Neural crest cell (in vitro differentiated cells): ENCODE data around the gene ARHGAP4. TPM values are rescaled to one million over a fixed set of nuclear protein-coding genes. Genes with fewer than 3 reads are reported as not detected.

Experiments
- DNase-seq: peaks from one replicate; pipeline ENCODE4 v3.0.0; 2021; ENCODE audit warnings: low read depth, mixed read lengths, low spot score
- H3K27ac Mint-ChIP-seq: one replicate; pipeline ENCODE4 v1.8.0; 2021; ENCODE audit warnings: mild to moderate bottlenecking, mixed read lengths; ENCODE audit not compliant: unreplicated experiment
- H3K27me3 Mint-ChIP-seq: 2 replicates; pipeline ENCODE4 v1.8.0; 2021; ENCODE audit warnings: low read depth, mild to moderate bottlenecking, mixed read lengths
- H3K36me3 Mint-ChIP-seq: 2 replicates; pipeline ENCODE4 v1.8.0; 2021; ENCODE audit warnings: low read depth, mild to moderate bottlenecking, mixed read lengths
- H3K4me1 Mint-ChIP-seq: 2 replicates; pipeline ENCODE4 v1.8.0; 2021; ENCODE audit warnings: mixed read lengths
- H3K4me3 Mint-ChIP-seq: one replicate; pipeline ENCODE4 v1.8.0; 2021; ENCODE audit warnings: mild to moderate bottlenecking, mixed read lengths
- H3K9me3 Mint-ChIP-seq: 2 replicates; pipeline ENCODE4 v1.8.0; 2021; ENCODE audit warnings: mixed read lengths
- long read RNA-seq: library from polyadenylated mRNA; unstranded; transcript quantifications from one replicate; pipeline ENCODE4 v2.0.0, GENCODE V29; 2020
- total RNA-seq: library from RNA; stranded (reverse); gene quantifications from 2 replicates; pipeline ENCODE4 v1.2.1, GENCODE V29; 2021
- TF ChIP-seq, protein P1 (sequence below): fragments of 200-600 bp; sonication (generic); conservative IDR thresholded peaks from 2 replicates; pipeline ENCODE4 v1.5.0; 2021; ENCODE audit warnings: antibody characterized with exemption, mild to moderate bottlenecking

The ARHGAP4 gene
- 10.2 and 10.7 TPM in 2 replicates for total RNA-seq
- long read RNA-seq, partial matches to known transcripts = 1 of 1 reads
- long read RNA-seq, other reads (novel, unspliced or antisense) = 0 of 1 reads

DNA sequence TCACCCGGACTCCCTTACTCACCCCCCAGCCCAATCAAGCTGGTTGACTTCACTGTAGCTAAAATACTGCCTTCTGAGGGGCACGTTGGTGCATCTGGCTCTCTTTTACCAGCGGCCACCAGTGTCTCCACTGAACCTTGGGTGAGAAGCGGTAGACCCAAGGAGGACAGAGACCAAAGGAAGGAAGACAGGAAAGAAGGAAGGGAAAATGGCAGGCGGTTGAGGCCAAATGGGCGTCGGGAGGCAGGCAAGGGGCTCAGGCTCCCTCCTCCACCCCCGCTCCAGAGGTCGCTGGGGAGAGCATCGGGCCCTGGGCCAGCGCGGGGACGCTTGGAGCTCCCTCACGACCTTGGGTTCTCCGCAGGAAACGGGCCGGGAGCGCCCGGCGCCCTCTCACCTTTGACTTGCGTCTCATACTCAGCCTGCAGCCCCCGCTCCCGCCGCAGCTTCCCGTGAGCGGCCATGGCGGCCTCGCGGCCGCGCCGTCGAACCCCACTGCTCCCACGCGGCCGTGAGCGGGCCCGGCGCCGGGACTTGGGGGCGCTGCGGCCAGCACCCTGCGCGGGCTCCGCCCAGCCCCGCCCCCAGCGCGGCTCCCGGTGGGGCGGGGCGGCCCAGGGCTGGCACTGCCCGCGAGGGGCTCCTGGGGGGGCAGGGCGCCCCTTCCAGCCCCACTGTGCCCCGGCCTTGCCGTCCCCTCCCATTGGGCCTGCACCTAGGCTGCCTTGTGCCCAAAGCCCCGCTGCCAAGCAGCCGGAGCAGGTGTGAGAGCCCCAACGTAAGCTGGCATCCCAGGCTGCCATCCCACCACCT lies at the start of gene ARHGAP4:
Gene ARHGAP4 (minus strand): TSS at position 526 of the 813 bp plus-strand sequence. CDS start 62 bp downstream, at position 464.
- peak within 1 kb of the TSS; percentile 12 for H3K27ac Mint-ChIP-seq
- H3K4me3 Mint-ChIP-seq = peak within 1 kb of the TSS; percentile 91
- no peaks in the 10 kb centered on the region for H3K9me3 Mint-ChIP-seq
- peaks cover 6% of the 10 kb centered on the region for H3K27me3 Mint-ChIP-seq
- TF ChIP-seq, protein P1, sequence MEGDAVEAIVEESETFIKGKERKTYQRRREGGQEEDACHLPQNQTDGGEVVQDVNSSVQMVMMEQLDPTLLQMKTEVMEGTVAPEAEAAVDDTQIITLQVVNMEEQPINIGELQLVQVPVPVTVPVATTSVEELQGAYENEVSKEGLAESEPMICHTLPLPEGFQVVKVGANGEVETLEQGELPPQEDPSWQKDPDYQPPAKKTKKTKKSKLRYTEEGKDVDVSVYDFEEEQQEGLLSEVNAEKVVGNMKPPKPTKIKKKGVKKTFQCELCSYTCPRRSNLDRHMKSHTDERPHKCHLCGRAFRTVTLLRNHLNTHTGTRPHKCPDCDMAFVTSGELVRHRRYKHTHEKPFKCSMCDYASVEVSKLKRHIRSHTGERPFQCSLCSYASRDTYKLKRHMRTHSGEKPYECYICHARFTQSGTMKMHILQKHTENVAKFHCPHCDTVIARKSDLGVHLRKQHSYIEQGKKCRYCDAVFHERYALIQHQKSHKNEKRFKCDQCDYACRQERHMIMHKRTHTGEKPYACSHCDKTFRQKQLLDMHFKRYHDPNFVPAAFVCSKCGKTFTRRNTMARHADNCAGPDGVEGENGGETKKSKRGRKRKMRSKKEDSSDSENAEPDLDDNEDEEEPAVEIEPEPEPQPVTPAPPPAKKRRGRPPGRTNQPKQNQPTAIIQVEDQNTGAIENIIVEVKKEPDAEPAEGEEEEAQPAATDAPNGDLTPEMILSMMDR = no peak
- DNase-seq = no peak
- H3K4me1 Mint-ChIP-seq = peaks cover 36% of the 10 kb centered on the region
- H3K36me3 Mint-ChIP-seq = peaks cover 5% of the 10 kb centered on the region

DNA sequence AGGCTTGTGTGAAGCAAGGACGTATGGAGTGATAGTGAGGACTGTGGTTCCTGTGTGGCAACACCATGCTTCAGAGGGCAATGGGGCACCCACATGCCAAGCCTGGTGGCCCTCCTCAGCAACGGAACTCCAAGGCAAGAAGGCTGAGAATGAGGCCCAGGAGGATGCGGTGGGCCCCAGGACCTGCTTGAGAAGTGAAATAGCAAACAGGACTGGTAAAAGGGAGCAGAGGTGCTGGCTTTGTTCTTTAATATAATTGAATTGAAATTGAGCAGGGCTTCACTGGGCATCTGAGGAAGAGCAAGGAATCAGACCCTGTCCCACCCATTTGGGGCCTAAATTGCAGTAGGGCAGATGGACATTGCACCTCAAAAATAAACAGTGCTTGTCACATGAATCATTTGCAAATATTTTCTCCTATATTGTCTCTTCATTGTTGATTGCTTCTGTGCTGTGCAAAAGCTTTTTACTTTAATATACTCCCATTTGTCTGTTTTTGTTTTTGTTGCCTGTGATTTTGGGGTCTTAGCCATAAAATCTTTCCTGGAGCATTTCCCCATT lies 48.7 kb upstream of the ARHGAP4 start:
- Mint-ChIP-seq H3K27ac (no peak overlapping the region), H3K9me3 (no peaks in the 10 kb centered on the region), H3K36me3 (peaks cover 2% of the 10 kb centered on the region), H3K4me3 (peak overlapping the region; percentile 92), H3K4me1 (peaks cover 24% of the 10 kb centered on the region), H3K27me3 (no peaks in the 10 kb centered on the region)
- TF ChIP-seq, protein P1 = no peak
- DNase-seq = no peak

DNA sequence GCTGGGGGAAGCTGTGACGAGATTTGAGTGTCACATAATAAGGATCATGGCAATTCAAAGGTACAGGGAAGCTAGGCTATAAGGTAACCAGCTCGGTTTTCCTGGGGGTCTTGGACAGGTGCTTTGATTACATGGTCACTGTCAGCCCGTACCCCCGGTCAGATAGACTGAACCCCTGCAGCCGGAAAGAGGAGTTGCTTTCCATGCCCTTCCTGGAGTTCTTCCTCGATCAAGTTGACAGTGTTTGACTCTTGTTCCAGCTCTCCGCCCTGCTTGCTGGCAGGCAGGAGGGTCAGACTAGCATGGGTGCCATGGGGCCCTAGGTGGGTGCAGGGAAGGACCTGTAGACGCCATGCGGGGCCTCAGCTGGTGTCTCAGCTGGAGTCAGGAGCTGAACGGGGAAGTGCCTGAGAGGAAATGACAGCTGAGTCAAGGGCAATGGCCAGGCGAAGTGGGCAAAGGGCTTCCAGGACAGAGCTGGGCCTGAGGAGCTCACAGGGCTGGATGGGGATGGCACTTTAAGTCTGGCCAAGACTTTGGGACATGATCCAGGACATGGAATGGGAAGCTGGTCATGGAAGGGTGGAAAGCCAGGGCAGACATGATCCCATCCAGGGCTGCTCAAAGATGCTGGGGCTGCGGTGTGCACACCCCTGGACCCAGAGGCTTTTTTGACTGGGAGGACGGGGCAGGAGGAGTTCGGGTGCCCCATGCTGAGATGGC lies 48.1 kb upstream of the ARHGAP4 start:
- TF ChIP-seq, protein P1 = no peak
- DNase-seq = no peak
- H3K27ac Mint-ChIP-seq = peak overlapping the region; percentile 98
- H3K9me3 Mint-ChIP-seq = no peaks in the 10 kb centered on the region
- no peaks in the 10 kb centered on the region for H3K27me3 Mint-ChIP-seq
- H3K4me1 Mint-ChIP-seq = peaks cover 28% of the 10 kb centered on the region
- peak overlapping the region; percentile 92 for H3K4me3 Mint-ChIP-seq
- peaks cover 2% of the 10 kb centered on the region for H3K36me3 Mint-ChIP-seq

DNA sequence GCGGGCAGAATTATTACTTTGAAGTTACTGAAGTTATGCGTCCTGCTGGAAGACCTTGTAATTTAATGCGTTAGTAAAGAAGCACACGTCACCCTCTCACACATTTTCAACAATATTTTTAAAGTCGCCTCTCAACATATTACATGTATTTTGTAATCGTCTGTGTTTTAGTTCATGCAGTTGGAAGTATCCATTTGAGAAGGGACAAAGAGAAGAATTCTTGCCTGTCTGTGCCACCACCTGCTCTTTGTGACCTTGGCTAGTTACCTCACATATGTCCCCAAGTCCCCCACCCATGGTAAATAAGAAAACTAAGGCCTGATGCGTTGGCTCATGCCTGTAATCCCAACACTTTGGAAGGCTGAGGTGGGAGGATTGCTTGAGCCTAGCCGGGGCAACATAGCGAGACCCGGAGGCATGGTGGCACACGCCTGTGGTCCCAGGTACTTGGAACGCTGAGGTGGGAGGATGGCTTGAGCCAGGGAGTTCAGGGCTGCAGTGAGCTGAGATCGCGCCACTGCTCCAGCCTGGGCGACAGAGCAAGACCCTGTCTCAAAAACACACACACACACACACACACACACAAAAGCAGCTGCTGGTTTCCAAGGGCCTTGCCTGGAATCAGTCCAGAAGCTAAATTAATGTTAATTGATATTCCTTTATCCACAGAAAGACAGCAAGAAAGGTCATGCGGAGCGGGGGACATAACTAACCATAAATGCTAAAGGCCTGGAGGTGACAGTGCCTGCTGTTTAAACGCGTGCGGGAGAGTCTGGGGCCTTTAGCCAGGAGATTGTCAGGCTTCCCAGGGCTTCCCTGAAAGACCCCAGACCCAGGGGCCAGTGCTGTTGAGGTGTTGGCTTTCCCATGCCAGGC lies 47.3 kb upstream of the ARHGAP4 start:
- Mint-ChIP-seq H3K4me1 (peaks cover 33% of the 10 kb centered on the region), H3K4me3 (peak overlapping the region; percentile 92), H3K36me3 (peaks cover 2% of the 10 kb centered on the region), H3K27me3 (no peaks in the 10 kb centered on the region), H3K9me3 (no peaks in the 10 kb centered on the region), H3K27ac (peak overlapping the region; percentile 98)
- DNase-seq = no peak
- TF ChIP-seq, protein P1 = no peak
